ENCODE data around the gene MAEL. TPM values are rescaled to one million over a fixed set of nuclear protein-coding genes. Genes with fewer than 3 reads are reported as not detected.

The MAEL gene
- total RNA-seq, 1 experiment from 2014 or later: not detected

- Histone ChIP-seq H2AFZ (ENCODE audit: low read depth, low read length, poor library complexity, severe bottlenecking) (no peak overlapping the region), H4K20me1 (ENCODE audit: insufficient read depth) (no peaks in the 10 kb centered on the region), H3K79me2 (ENCODE audit: insufficient read depth, low read length) (no peaks in the 10 kb centered on the region), H3K9ac (ENCODE audit: low read length) (no peak overlapping the region), H3K36me3 (ENCODE audit: control insufficient read depth in 1 of 2, insufficient read depth in 2 of 2, low read length in 2 of 2) (no peaks in the 10 kb centered on the region), H3K27ac (ENCODE audit: low read depth, low read length) (no peak overlapping the region), H3K9me2 (ENCODE audit: insufficient read depth) (no peaks in the 10 kb centered on the region), H3K4me1 (ENCODE audit: control insufficient read depth in 1 of 2, insufficient read depth in 2 of 2, low read length in 2 of 2) (peaks cover 3 to 22% of the 10 kb centered on the region in 2 experiments; a peak in 3 of 4 replicates), H3K4me2 (ENCODE audit: low read length) (no peak overlapping the region), H3K4me3 (replicated peaks in 1 of 2; ENCODE audit: low read depth in 1 of 2, low read length in 2 of 2) (no peak overlapping the region), H3K27me3 (ENCODE audit: insufficient read depth, low read length) (no peaks in the 10 kb centered on the region), H3K9me3 (ENCODE audit: control insufficient read depth in 1 of 2, insufficient read depth in 1 of 2, low read depth in 1 of 2, low read length in 2 of 2) (no peaks in the 10 kb centered on the region)
- ATAC-seq (no peak), DNase-seq (ENCODE audit: low read depth, low spot score) (no peak)
- intact Hi-C loops (cut with micrococcal nuclease): no loop called here
- TF ChIP-seq POLR2AphosphoS5 (IDR thresholded peaks at IDR 0.05; ENCODE audit: low read depth, low read length): no peak
- no peak for TF ChIP-seq REST (IDR thresholded peaks at IDR 0.05; ENCODE audit: low read depth)
- TF ChIP-seq CTCF (IDR thresholded peaks at IDR 0.05 in 2 of 3, conservative IDR thresholded peaks at IDR 0.05 in 1 of 3; ENCODE audit: borderline replicate concordance in 1 of 3, insufficient read depth in 1 of 3, low read depth in 2 of 3, low read length in 2 of 3): peak in 2 of 3 experiments; percentile 29 to 40; a peak in 3 of 6 replicates
- no peak for TF ChIP-seq EZH2 (IDR thresholded peaks at IDR 0.05)
- no peak for TF ChIP-seq CBX3 (IDR thresholded peaks at IDR 0.05; ENCODE audit: low read depth)
- TF ChIP-seq JUND (IDR thresholded peaks at IDR 0.05): no peak
- no peak for TF ChIP-seq CEBPB (IDR thresholded peaks at IDR 0.05; ENCODE audit: low read depth)
- 0 out of 2 replicates have a peak, but pooled peaks have one; percentile 5 for TF ChIP-seq RAD21 (IDR thresholded peaks at IDR 0.05; ENCODE audit: low read depth)
- no peak for TF ChIP-seq ZNF274 (IDR thresholded peaks at IDR 0.05; ENCODE audit: low read depth, low read length)
- no peak for TF ChIP-seq SIN3A (IDR thresholded peaks at IDR 0.05; ENCODE audit: low read depth)
- TF ChIP-seq SRF (IDR thresholded peaks at IDR 0.05; ENCODE audit: low read depth): no peak
- ChIA-PET POLR2A (interaction anchor here (1.0 to 1.7 kb wide), 2 partner anchors 150 to 160 kb away, joined by 3 to 6 read pairs; partner anchors contain the start of gene POU2F1), CTCF (interaction anchor here (0.8 to 8.4 kb wide), 7 partner anchors 150 to 570 kb away, joined by 3 to 324 read pairs (median 4); no protein-coding TSS in a partner anchor), RAD21 (ENCODE audit: low non-redundant PET in 1 of 2, low total read pairs in 2 of 2, uncharacterized antibody in 2 of 2, unreplicated experiment in 2 of 2) (interaction anchor here (3.6 to 4.5 kb wide), 2 partner anchors 150 kb away, joined by 44 to 69 read pairs; no protein-coding TSS in a partner anchor)
- no TSS peak for BruUV-seq (replicated peaks)
These were observed 71.3 kb downstream of the MAEL start for GRCh38 chr1:167060141-167061072.
